Left colon (tissue), 2 donors: ENCODE data around the gene COL11A1. TPM values are rescaled to one million over a fixed set of nuclear protein-coding genes. Genes with fewer than 3 reads are reported as not detected.
"Not testable (repeated sequence)": the region's sequence is repeated elsewhere in the genome, so short reads cannot be mapped to it uniquely, and the experiment has no call there.

Experiments
- ATAC-seq: fragments of 200-7000 bp; cut with Tn5 transposase; one replicate; pipeline ENCODE4 v1.9.1; 2020; ENCODE audit warnings: mild to moderate bottlenecking, moderate library complexity
- DNase-seq, 2 donors: peaks; one replicate each; pipeline ENCODE4 v3.0.0-alpha.2; 2020
- intact Hi-C, 2 donors: fragments of 100-400 bp; cut with DNase I in 1 of 2; cut with micrococcal nuclease in 1 of 2; formaldehyde crosslinking; loops; one replicate each; pipeline versions ENCODE4 v1.11.2 to v1.14.0; 2022; cut with DNase I, micrococcal nuclease
- total RNA-seq, 2 donors: library from RNA; stranded (reverse); fragmentation: NEBNext Ultra II Directional; extraction: Animal tissue kit (Norgen Biotek cat#: 25700); gene quantifications; one replicate each; pipeline ENCODE4 v1.2.1, GENCODE V29; 2021
- donor health status: DM: no; HTN: no; CAD: no.
- donor health status: DM: yes; HTN: yes; CAD: no.

Gene COL11A1
- total RNA-seq, 2 donors from 2014 or later = 0.34 TPM

DNA sequence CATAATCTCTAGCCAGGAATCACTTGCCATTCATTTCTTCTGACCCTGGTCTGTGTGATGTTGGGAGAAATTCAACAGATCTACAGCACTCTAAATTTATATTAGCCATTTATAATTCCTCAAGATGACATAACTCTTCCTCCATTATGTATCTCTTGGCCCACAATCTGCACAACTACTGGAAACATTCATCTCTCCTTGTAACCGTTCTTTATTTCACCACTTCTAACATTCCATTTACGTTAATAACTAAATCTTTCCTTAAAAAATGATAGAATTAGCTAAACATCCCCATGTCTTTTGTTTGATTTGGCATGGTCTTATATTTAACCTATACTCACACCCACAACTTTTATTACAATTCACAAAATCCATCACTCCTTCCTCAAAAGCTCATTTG, 166.0 kb downstream of the COL11A1 start:
- ATAC-seq = no peak
- intact Hi-C loops = no loop called here
- DNase-seq = no peak

DNA sequence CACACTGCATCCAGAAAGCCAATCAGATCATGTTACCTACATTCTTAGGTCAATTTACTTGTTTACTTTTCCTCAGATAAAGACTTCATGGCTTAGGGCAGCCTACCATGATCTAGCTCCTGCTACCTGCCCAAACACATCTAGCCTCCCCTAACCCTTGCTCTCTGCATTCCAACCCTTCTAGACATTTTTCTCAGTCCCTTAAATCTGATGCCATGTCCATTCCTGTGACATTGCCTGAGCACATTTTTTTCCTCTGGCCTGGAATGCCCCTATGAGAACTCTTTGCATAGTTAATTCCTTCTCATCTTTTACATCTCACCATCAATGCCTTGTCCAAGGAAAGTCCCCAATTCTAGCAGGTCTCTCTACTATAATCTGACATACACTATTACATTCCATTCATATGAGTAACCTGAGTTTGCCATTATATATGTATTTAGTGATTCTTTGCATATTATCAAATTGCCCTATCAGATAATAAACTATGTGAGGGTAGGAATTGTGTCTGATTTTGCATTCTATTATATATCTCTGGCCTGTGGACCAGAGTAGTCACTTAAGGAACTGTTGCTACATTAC, 166.9 kb downstream of the COL11A1 start:
- DNase-seq = no peak
- intact Hi-C loops = no loop called here
- no peak for ATAC-seq

DNA sequence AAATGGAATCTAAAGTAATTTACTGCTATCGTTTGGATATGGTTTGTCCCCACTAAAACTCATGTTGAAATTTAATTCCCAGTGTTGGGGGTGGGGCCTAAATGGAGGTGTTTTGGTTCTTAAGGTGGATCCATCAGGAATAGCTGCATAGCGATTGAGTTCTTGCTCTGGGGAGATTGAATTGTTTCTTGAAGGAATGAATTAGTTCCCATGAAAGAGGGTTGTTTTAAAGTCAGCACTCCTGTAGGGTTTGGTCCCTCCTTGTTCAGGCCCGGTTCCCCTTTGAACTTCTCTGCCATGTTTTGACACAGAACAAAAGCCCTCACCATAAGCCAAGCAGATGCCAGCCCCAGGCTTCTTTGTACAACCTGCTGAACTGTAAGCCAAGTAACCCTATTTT, 170.9 kb downstream of the COL11A1 start:
- intact Hi-C loops = no loop called here
- no peak for ATAC-seq
- no peak for DNase-seq

DNA sequence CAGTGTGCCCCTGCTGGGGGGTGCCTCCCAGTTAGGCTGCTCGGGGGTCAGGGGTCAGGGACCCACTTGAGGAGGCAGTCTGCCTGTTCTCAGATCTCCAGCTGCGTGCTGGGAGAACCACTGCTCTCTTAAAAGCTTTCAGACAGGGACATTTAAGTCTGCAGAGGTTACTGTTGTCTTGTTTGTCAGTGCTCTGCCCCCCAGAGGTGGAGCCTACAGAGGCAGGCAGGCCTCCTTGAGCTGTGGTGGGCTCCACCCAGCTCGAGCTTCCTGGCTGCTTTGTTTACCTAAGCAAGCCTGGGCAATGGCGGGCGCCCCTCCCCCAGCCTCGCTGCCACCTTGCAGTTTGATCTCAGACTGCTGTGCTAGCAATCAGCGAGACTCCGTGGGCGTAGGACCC, 175.0 kb downstream of the COL11A1 start:
- DNase-seq, intact Hi-C loops, ATAC-seq: not testable (repeated sequence)

DNA sequence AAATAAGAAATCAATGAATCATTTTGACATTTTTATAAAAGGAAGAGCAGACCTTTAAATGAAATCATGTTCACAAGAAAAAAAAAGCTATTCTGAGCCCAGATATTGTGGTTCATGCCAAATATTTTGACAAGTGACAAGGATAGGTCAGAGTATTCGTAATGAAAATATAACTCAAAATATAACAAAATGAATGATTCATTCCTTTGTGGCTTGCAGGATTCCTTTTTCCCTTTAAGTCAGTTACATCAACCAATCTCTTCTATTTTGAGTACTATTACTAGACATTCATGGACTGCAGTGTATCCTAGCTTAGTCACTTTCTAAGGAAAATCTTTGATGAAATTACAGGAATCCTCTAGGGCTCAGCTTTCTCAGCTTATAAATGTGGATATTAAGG, 188.7 kb downstream of the COL11A1 start:
- ATAC-seq (no peak), DNase-seq (no peak)
- intact Hi-C loops = no loop called here

DNA sequence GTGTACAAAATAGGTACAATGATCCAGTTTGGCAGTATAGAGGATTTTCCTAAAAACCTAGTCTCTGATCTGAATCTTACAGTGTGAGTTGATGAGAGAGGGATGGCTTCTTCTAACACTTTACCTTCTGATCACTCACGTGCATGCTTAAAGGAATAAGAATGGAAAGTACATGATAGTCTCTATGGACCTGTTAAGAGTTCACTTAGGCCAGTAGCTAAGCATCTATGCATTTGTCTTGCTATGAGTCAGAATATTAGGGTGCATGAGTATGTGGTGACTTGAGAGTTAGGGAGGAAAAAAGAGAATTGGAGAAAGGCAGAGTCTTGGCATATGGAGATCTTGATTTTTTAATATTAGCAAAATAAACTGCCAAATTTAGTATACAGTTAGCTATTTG, 206.3 kb downstream of the COL11A1 start:
- ATAC-seq (no peak), DNase-seq (no peak)
- intact Hi-C loops = no loop called here

DNA sequence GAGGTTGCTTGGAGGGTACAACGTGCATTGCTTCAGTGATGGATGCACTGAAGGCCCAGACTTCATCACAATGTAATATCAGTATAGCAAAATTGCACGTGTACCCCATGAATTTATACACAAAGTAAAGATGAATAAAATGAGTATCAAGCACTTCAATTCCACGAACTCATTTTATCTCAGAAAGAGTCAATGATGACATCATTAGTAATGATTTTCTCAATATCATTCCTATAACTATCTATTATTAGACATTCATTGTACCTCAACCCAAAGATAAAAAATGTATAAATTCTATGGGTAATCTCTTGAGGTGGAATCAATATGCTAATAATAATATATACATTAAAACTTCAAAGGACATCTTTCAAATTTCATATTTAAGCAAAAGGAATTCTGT, 208.4 kb downstream of the COL11A1 start:
- DNase-seq = no peak
- no peak for ATAC-seq
- intact Hi-C loops = no loop called here

DNA sequence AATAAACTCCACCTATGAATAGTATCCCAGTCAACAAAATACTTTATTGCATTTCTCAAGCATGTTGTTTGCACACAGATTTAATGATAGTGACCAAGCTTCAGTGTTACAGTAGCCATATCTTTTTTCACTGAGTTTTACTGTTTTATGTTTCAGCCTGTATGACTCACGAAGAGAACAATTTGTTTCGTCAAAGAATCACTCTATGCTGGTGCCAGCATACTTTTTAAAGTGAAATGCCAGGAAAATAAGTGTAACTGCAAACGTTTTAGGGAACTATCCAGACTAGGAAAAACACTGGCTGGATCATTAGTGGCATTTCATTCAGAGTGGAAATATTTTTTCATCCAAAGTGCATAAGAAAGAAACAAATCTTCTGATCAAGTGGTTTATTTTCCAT, 210.8 kb downstream of the COL11A1 start:
- intact Hi-C loops = no loop called here
- ATAC-seq = peak; percentile 72
- no peak for DNase-seq

DNA sequence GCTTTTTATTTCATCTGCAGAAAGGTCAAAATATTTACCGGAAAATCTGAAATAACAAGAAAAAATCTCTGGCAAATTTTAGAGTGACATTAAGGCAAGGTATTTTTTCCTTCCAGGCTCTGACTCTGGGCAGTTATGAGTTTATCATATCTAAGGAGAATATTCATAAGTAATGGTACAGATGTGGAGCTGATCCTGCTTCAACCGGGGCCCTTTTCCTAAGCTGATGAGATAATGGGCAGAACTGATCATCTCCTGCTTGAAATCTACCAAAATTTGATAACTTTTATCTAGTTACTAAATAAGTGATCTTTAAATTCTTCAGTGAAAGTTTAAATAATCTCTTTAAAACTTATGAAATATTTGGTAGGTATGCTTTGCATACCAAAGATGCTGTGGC, 211.6 kb downstream of the COL11A1 start:
- ATAC-seq (no peak), DNase-seq (no peak)
- intact Hi-C loops = no loop called here

DNA sequence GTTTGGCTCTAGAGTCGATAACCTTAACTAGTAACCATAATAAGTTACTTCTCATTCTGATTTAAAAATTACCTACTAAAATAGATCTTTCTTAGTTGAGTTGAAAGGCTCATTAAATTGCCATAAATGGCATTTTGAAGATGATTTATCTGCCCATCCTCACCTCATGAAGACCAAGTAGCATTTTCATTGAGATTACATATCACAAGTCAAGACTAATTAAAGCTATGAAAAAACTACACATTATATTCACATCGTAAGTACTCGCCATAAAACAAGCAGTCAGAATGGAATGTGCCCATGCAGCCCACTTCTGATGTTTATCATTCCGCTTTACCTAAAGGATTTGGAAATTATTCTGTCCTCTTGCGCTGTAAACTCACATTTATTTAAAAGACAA, 212.0 kb downstream of the COL11A1 start:
- ATAC-seq (no peak), DNase-seq (no peak)
- intact Hi-C loops = no loop called here

DNA sequence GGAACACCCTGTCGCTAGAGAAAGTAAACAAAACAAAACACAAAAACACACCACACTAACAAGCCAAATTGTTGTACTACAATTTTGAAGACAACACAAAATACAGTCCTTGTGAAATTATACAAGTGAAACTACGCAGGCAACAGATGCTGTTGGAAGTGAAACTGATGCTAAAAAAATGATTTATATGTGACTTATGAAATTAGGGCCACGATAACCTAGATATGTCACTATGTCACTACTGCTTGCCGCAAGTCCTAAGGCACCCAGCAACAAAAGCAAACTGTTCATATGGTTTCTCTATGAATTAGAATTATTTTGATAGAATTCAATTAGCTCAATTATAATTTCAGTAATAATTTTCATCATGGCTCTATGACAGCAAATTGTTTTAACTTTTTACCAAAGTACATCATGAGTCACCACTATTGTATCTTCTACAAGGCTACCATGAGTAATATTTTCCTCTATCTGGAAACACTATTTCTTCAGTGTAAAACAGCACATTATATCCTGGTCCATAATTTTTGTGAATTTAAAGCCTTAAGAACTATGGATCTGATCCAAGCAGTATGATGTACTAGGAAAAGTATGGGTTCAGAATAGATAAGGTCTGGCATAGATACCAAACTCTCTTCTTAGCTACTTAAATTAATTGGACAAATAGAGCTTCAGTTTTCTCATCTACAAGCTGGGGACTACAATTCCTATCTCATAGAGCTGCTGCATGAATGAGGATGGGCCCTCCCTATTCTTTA, 216.3 kb downstream of the COL11A1 start:
- ATAC-seq (no peak), DNase-seq (no peak)
- intact Hi-C loops = no loop called here

DNA sequence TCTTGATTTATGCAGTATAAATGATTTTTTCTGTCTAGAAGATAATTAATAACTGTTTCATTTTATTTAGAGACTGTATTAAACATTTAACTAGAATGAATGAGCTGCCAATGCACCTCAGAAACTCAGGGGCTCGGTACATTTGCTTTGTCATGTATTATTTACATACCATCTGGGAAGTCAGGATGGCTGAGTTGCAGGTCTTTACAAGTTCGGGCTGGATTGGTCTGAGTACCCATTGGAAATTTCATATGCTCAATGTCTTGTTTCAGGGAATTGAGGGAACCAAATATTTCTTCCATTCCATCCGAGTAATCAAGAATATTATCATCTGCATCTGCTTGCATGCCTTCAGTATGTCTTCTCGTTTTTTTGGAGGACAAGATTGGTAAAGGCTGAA, 221.7 kb downstream of the COL11A1 start:
- ATAC-seq (no peak), DNase-seq (no peak)
- intact Hi-C loops = no loop called here

DNA sequence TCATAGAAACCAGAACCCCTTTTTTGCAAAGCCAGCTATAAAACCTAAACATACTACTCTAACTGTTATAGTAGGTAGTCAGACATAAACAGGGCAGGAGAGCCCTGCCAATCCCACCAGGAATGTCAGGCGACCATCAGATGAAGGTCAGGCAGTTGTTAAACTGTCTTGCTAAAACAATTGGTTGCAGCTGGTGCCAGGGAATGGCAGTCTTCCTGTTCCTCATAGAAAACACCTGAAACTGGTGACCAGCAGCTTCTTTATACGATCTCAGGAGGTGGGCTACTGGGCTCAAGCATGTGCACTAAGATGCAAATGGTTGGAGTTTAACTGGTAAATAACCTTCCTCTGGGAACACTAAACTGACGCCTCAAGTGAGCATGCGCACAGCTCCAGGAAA, 224.1 kb downstream of the COL11A1 start:
- intact Hi-C loops = no loop called here
- no peak for ATAC-seq

DNA sequence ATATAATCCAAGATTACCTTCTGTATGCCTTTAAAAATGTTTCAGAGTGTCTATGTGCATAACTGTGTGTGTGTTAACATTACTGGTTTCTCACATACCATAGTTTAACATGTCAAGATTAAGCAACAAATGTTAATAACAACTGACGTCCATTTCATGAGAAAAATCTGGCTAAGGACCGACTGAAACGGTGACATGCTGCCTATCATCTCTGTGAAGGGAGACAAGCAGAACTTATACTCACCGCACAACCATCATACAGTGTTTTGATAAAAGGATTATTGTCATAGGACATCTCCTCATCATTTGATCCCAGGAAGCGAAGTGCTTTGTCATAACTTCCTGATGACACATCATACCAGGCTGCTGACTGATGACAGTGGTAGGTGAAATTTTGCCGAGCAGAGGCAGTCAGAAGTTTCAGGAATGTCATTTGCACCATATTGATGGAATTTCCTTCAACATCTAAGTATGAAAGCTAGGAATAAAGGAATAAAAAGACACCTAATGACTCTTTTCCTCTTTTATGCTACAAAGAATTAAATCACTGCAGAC, 228.8 kb downstream of the COL11A1 start:
- intact Hi-C loops = no loop called here
- ATAC-seq (no peak), DNase-seq (no peak)

More for the DNA sequence above, 224.1 kb downstream of the COL11A1 start:
- no peak for DNase-seq

DNA sequence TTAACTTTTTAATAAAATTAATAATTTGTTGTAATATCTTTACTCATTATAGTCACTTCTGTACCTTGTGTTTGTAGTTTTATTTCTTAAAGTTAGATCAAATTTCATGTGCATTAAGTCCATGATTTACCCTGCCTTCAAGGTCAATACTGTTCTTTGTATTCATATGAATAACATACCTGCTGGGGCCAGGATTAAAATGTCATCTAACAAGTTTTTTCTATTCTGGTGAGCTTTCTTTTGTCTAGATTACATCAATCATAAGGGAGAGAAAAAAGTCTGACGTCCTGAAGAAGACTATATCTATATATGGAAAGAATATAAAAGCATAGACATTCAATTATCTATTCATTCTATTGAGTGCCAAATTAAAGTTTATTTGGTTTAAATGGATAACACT, 232.6 kb downstream of the COL11A1 start:
- ATAC-seq = no peak
- no peak for DNase-seq
- intact Hi-C loops = no loop called here

DNA sequence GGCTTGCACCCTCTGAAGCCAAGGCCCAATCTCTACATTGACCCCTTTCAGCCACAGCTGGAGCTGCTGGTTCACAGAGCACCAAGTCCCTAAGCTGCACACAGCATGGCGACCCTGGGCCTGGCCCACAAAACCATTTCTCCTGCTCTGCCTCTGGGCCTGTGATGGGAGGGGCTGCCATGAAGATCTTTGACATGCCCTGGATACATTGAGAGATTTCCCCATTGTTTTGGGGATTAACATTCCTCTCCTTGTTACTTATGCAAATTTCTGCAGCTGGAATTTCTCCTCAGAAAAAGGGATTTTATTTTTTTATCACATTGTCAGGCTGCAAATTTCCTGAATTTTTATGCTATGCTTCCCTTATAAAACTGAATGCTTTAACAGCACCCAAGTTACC, 235.8 kb downstream of the COL11A1 start:
- intact Hi-C loops = no loop called here
- ATAC-seq (no peak), DNase-seq (no peak)

DNA sequence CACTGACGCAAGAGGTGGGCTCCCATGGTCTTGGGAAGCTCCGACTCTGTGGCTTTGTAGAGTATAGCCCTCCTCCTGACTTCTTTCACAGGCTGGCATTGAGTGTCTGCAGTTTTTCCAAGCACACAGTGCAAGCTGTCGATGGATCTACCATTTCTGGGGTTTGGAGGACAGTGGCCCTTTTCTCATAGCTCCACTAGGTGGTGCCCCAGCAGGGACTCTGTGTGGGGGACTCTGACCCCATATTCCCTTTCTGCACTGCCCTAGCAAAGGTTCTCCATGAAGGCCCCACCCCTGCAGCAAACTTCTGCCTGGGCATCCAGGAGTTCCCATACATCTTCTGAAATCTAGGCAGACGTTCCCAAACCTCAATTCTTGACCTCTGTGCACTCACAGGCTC, 236.2 kb downstream of the COL11A1 start:
- ATAC-seq (no peak), DNase-seq (no peak)
- intact Hi-C loops = no loop called here

DNA sequence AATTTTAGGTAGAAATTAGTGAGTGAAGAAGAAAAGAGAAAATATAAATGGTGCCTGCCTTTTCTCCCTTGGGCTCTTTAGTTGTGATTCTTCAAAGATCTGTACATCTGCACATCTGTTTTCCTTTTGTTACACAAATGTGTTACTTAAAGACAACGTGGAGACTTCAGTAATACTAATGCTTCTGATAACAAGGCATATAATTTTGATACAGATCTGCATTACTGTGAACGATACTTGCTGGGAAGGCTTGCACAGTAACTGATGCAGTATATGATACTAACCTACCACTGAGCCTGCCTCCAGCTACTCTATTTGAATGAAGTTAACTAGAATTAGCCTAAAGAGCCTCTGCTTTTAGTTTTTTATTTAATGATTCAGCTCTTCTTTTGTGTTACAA, 244.6 kb downstream of the COL11A1 start:
- ATAC-seq = no peak
- intact Hi-C loops = no loop called here

DNA sequence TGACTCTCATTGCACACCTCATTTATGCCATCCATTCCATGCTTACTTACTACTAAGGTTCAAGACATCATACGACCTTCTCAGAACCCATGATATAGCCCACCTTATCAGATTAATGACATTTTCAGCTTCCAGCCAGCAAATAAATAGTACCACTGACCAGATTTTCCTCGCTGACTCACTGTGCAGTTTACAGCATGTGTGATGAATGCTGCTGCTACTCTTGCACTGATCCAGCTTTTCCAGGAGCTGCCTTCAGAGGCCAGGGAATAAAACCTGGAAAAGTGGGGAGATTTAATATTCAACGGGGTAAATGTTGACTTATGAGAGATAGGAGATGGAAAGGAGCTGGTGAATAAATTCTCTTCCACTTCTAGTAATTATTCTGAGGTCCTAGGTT, 247.1 kb downstream of the COL11A1 start:
- no peak for DNase-seq
- ATAC-seq = no peak
- intact Hi-C loops = no loop called here

More for the DNA sequence above, 244.6 kb downstream of the COL11A1 start:
- no peak for DNase-seq

DNA sequence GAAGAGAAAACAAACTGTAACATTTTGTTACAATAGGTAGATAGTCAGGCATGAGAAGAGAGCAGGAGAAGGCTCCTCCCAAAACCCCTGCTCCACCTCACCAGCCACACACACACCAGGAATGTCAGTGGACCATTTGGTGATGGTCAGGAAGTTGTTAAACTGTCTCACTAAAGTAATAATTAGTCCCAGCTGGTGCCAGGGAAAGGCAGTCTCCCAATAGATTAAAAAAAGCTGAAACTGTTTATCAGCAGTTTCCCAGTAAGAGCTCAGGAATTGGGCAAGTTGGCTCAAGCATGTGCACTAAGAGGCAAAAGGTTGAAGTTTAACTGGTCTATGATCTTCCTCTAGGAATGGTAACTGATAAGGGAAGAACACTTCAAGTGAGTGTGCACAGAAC, 249.6 kb downstream of the COL11A1 start:
- DNase-seq (no peak), ATAC-seq (no peak)
- intact Hi-C loops = no loop called here

DNA sequence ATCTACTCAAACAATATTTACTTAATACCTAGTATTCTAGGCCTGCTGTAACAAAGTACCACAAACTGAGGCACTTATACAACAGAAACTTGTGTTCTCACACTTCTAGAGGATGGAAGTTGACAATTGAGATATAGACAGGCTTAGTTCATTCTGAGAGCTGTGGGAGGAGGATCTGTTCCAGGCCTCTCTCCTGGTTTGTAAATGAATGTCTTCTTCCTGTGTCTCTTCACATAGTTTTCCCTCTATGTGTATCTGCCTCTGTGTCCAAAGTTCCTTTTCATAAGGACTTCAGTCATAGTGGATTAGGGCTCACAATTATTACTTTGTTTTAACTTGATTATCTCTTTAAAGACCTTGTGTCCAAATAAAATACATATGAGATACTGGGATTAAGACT, 251.1 kb downstream of the COL11A1 start:
- intact Hi-C loops = no loop called here
- ATAC-seq (no peak), DNase-seq (no peak)
